Measurements from ENCODE around the gene MAGED4B.

DNA sequence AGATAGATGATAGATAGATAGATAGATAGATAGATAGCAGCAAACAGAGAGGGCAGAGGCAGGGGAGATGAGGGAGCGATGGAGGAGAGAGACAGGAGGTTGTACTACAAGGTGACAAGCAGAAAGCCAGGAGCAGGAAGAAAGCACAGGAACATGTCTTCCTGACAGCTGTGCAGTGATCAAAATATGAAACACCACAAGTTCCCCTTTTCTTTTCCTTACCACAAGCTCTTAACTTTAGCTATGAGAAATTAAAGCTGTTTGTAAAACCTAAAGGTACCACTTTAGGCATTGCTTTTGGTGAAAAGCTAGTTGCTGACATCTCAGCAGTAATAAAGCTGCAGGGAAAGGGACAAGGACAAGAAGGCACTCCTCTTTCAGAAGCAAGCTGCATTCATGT lies 9.1 kb upstream of the MAGED4B start:
- TF ChIP-seq POLR2A (IDR thresholded peaks at IDR 0.05; ENCODE audit: low read length) (no peak), GATA1 (IDR thresholded peaks at IDR 0.05; ENCODE audit: low read depth, low read length) (no peak)

All from erythroblast (primary cell).